Endothelial cell (in vitro differentiated cells): ENCODE measurements around the gene TADA2B. TPM values are rescaled to one million over a fixed set of nuclear protein-coding genes. Genes with fewer than 3 reads are reported as not detected.

Source experiments
- DNase-seq: peaks from one replicate; pipeline ENCODE4 v3.0.0; 2021; ENCODE audit warnings: low spot score
- H3K27ac Mint-ChIP-seq: one replicate; pipeline ENCODE4 v1.8.0; 2021; ENCODE audit warnings: mixed read lengths, inconsistent platforms; ENCODE audit not compliant: unreplicated experiment
- H3K27me3 Mint-ChIP-seq: one replicate; pipeline ENCODE4 v1.8.0; 2021; ENCODE audit warnings: mild to moderate bottlenecking, moderate library complexity, mixed read lengths, inconsistent platforms; ENCODE audit not compliant: unreplicated experiment
- H3K36me3 Mint-ChIP-seq: one replicate; pipeline ENCODE4 v1.8.0; 2021; ENCODE audit warnings: mild to moderate bottlenecking, low read depth, mixed read lengths, inconsistent platforms; ENCODE audit not compliant: unreplicated experiment
- H3K4me1 Mint-ChIP-seq: one replicate; pipeline ENCODE4 v1.8.0; 2021; ENCODE audit warnings: mild to moderate bottlenecking, mixed read lengths, inconsistent platforms; ENCODE audit not compliant: unreplicated experiment
- H3K4me3 Mint-ChIP-seq: one replicate; pipeline ENCODE4 v1.8.0; 2021; ENCODE audit warnings: mild to moderate bottlenecking, mixed read lengths, inconsistent platforms; ENCODE audit not compliant: unreplicated experiment
- H3K9me3 Mint-ChIP-seq: one replicate; pipeline ENCODE4 v1.8.0; 2021; ENCODE audit warnings: mixed read lengths, inconsistent platforms; ENCODE audit not compliant: unreplicated experiment
- total RNA-seq: library from RNA; stranded (reverse); fragmentation: NEBNext Ultra II Directional; extraction: Animal tissue kit (Norgen Biotek cat#: 25700); gene quantifications from one replicate; pipeline ENCODE4 v1.2.1, GENCODE V29; 2021; ENCODE audit not compliant: unreplicated experiment
- TF ChIP-seq, protein P1 (sequence below): fragments of 200-600 bp; sonication (generic); IDR thresholded peaks from one replicate; pipeline ENCODE4 v1.5.0; 2021; ENCODE audit warnings: antibody characterized with exemption; ENCODE audit not compliant: unreplicated experiment

TADA2B gene
- total RNA-seq, 1 donor from 2014 or later = 20.2 TPM

DNA sequence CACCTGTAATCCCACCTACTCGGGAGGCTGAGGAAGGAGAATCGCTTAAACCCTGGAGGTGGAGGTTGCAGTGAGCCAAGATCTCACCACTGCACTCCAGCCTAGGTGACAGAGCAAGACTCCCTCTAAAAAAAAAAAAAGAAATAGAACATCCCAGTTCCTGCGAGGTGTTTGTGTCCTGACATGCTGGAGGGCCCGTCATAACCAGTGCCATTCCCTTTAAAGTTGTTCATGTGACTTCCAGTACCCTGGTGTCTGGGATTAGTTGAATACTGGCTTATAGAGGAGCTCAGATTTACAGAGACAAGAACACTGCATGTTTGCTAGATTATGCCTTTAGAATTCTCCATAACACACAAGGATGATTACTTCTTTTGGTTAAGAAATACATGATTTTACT is 37.6 kb upstream of the TADA2B start:
- H3K27ac Mint-ChIP-seq = no peak overlapping the region
- H3K4me3 Mint-ChIP-seq = no peak overlapping the region
- no peaks in the 10 kb centered on the region for H3K9me3 Mint-ChIP-seq
- H3K4me1 Mint-ChIP-seq = no peaks in the 10 kb centered on the region
- H3K27me3 Mint-ChIP-seq = peaks cover 7% of the 10 kb centered on the region
- DNase-seq = no peak
- peaks cover 33% of the 10 kb centered on the region for H3K36me3 Mint-ChIP-seq
- TF ChIP-seq, protein P1, sequence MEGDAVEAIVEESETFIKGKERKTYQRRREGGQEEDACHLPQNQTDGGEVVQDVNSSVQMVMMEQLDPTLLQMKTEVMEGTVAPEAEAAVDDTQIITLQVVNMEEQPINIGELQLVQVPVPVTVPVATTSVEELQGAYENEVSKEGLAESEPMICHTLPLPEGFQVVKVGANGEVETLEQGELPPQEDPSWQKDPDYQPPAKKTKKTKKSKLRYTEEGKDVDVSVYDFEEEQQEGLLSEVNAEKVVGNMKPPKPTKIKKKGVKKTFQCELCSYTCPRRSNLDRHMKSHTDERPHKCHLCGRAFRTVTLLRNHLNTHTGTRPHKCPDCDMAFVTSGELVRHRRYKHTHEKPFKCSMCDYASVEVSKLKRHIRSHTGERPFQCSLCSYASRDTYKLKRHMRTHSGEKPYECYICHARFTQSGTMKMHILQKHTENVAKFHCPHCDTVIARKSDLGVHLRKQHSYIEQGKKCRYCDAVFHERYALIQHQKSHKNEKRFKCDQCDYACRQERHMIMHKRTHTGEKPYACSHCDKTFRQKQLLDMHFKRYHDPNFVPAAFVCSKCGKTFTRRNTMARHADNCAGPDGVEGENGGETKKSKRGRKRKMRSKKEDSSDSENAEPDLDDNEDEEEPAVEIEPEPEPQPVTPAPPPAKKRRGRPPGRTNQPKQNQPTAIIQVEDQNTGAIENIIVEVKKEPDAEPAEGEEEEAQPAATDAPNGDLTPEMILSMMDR = no peak

DNA sequence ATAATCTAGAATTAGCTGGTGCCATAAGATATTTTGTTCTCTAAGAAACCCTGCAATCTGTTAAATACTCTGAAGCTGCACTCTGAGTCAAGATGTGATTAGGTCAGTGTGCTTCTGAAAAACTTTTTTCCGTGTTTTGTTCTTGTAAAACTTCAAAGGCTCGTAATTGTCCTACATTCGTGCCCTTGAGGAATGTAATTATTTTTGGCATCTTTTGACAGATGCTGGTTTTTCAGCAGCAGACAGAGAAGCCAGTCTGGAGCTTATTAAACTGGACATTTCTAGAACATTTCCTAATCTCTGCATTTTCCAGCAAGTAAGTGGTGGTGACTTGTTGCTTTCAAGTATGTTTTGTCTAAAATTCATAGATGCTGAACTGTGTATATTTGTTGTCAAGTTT is 36.8 kb upstream of the TADA2B start:
- Mint-ChIP-seq H3K9me3 (no peaks in the 10 kb centered on the region), H3K4me1 (no peaks in the 10 kb centered on the region), H3K27ac (no peak overlapping the region), H3K4me3 (no peak overlapping the region), H3K36me3 (peaks cover 33% of the 10 kb centered on the region), H3K27me3 (peaks cover 4% of the 10 kb centered on the region)
- no peak for DNase-seq
- TF ChIP-seq, protein P1 = no peak

DNA sequence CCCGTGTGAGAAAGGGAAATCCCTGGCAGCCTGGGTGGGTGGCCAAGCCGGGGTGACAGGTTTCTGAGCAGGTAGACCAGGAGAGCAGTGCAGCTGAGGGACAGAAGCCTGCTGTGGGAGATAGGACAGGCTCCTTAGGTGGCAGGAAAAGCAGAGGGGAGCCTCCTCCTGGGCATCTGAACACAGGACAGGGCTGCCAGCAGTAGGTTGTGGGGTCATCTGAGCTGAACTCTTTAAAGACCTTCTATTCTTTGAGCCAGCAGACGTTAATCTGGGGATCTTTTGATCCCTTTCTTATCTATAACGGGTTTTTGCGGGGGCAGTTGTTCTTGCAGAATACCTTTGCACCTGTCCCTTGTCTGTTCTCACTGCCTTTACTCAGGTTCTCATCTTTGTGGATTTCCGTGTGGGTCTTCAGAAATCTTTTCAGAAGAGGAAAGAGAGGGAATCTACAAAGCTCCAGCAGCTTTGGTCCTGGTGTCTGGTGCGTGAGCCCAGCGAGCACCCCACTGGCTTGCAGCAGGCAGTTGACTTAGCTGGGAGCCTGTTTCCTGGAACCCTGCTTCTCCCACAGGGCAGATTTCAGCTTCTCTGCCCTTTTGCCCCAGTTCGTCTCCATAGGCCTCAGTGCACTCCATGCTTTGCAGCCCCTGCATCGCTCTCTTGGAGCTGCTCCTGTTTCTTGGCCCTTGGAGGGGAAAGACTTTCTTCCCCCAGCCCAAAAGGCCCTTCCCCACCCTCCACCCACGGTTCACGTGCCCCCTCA is 35.8 kb upstream of the TADA2B start:
- peaks cover 1% of the 10 kb centered on the region for H3K27me3 Mint-ChIP-seq
- DNase-seq = no peak
- no peaks in the 10 kb centered on the region for H3K9me3 Mint-ChIP-seq
- TF ChIP-seq, protein P1 = no peak
- H3K4me1 Mint-ChIP-seq = no peaks in the 10 kb centered on the region
- peaks cover 27% of the 10 kb centered on the region for H3K36me3 Mint-ChIP-seq
- H3K27ac Mint-ChIP-seq = no peak overlapping the region
- H3K4me3 Mint-ChIP-seq = no peak overlapping the region

DNA sequence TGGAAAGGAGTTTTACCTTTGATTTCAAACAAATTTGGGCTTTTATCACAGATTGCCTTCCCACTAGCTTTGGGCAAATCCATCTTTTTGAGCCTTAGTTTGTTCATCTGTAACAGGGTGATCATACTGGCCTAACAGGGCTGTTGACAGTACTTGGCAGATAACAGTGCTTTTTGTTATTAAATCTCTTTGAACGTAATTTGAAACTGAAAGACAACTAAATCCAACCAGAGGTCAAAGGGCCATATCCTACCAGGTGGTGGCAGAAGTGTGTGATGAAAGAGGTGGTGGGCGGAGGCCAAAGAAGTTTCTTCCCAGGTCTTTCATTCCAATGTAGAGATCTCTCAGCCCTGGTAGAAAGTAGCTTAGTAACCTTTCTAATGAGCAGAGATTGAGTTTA is 35.2 kb upstream of the TADA2B start:
- H3K4me1 Mint-ChIP-seq = no peaks in the 10 kb centered on the region
- H3K36me3 Mint-ChIP-seq = peaks cover 27% of the 10 kb centered on the region
- no peak overlapping the region for H3K4me3 Mint-ChIP-seq
- no peak for DNase-seq
- peaks cover 1% of the 10 kb centered on the region for H3K27me3 Mint-ChIP-seq
- TF ChIP-seq, protein P1 = no peak
- H3K27ac Mint-ChIP-seq = no peak overlapping the region
- no peaks in the 10 kb centered on the region for H3K9me3 Mint-ChIP-seq

DNA sequence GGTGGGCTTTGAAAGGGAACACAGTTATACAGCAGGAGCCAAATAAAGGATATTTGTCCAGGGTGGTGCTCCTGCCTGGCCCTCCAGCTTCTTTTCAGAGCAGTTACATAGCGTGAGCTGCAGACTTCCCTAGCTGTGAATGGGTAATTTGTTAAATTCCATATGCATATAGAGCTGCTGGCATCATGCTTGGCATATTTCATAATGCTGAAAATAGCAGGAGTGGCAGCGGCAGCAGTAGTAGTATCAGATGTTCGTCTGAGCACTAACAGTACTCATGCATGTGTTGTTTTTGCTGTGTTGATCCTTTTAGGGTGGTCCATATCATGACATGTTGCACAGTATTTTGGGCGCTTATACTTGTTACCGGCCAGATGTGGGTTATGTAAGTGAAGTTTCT is 33.6 kb upstream of the TADA2B start:
- no peak for DNase-seq
- Mint-ChIP-seq H3K9me3 (no peaks in the 10 kb centered on the region), H3K4me3 (no peak overlapping the region), H3K27me3 (no peaks in the 10 kb centered on the region), H3K27ac (no peak overlapping the region), H3K36me3 (peaks cover 27% of the 10 kb centered on the region), H3K4me1 (no peaks in the 10 kb centered on the region)
- TF ChIP-seq, protein P1 = no peak
